SU-DHL-6 (cell line): ENCODE results near the gene ARFGEF3.

Experiments used
- H2AFZ ChIP-seq: fragments of 200-600 bp; sonication (generic); 2 replicates; pipeline ENCODE4 v1.6.1; 2014; ENCODE audit warnings: low read depth, mild to moderate bottlenecking, moderate library complexity, mixed read lengths, antibody characterized with exemption, low read length; ENCODE audit not compliant: severe bottlenecking
- H3F3A ChIP-seq: fragments of 200-600 bp; shearing (Covaris generic); 2 replicates; pipeline ENCODE4 v1.6.0; 2016; ENCODE audit warnings: antibody characterized with exemption, mild to moderate bottlenecking; ENCODE audit not compliant: insufficient read depth
- H3K27ac ChIP-seq: fragments of 200-600 bp; sonication (generic); 2 replicates; pipeline ENCODE4 v1.5.1; 2016; ENCODE audit warnings: low read depth, mild to moderate bottlenecking, low read length, moderate library complexity, mixed read lengths
- H3K27me3 ChIP-seq: fragments of 200-600 bp; sonication (generic), shearing (Covaris generic); 2 replicates; pipeline ENCODE4 v1.6.0; 2014; ENCODE audit warnings: mild to moderate bottlenecking, low read length
- H3K36me3 ChIP-seq: fragments of 200-600 bp; sonication (generic); 2 replicates; pipeline ENCODE4 v1.6.1; 2014; ENCODE audit warnings: mild to moderate bottlenecking, low read length, mixed read lengths
- H3K4me2 ChIP-seq: fragments of 300-600, 200-600 bp; shearing (Covaris generic), sonication (generic); 2 replicates; pipeline ENCODE4 v1.6.0; 2014; ENCODE audit warnings: low read length, low read depth, mild to moderate bottlenecking; ENCODE audit not compliant: poor library complexity, severe bottlenecking
- H3K4me3 ChIP-seq: fragments of 200-600 bp; sonication (generic); 2 replicates; pipeline ENCODE4 v1.5.1; 2014; ENCODE audit warnings: antibody characterized with exemption, low read length, mild to moderate bottlenecking, mixed read lengths; ENCODE audit not compliant: insufficient read depth, poor library complexity, severe bottlenecking
- H3K79me2 ChIP-seq: fragments of 200-600 bp; sonication (generic); 2 replicates; pipeline ENCODE4 v1.6.1; 2014; ENCODE audit warnings: mild to moderate bottlenecking, low read length, moderate library complexity; ENCODE audit not compliant: insufficient read depth
- H3K9ac ChIP-seq: fragments of 200-600 bp; sonication (generic); 2 replicates; pipeline ENCODE4 v1.7.0; 2014; ENCODE audit warnings: mild to moderate bottlenecking, low read length
- H3K9me2 ChIP-seq: fragments of 200-600 bp; sonication (generic); replicated peaks from 2 replicates; pipeline ENCODE4 v1.6.1; 2014; ENCODE audit warnings: low read length; ENCODE audit not compliant: insufficient read depth
- H3K9me3 ChIP-seq: fragments of 200-600 bp; sonication (generic); 2 replicates; pipeline ENCODE4 v1.6.1; 2014; ENCODE audit warnings: low read length, mixed read lengths; ENCODE audit not compliant: insufficient read depth
- H4K20me1 ChIP-seq: fragments of 200-600 bp; sonication (generic); 2 replicates; pipeline ENCODE4 v1.6.1; 2014; ENCODE audit warnings: low read depth, mild to moderate bottlenecking, antibody characterized with exemption, low read length, moderate library complexity, mixed read lengths
- CTCF ChIP-seq: fragments of 200-600 bp; sonication (generic); IDR thresholded peaks from one replicate; pipeline ENCODE4 v1.5.1; 2017; ENCODE audit warnings: antibody characterized with exemption, mild to moderate bottlenecking, low read length, moderate library complexity; ENCODE audit not compliant: insufficient read depth, poor library complexity, severe bottlenecking
- EZH2phosphoT487 ChIP-seq: fragments of 200-600 bp; sonication (generic), shearing (Covaris generic); conservative IDR thresholded peaks from 2 replicates; pipeline ENCODE4 v1.6.1; 2018; ENCODE audit warnings: mild to moderate bottlenecking, antibody characterized with exemption, low read length, moderate library complexity, mixed read lengths

ARFGEF3 gene

GRCh38 chr6:138291036-138291848 is 129.5 kb downstream of the ARFGEF3 start:
- H3F3A ChIP-seq, result no peaks in the 10 kb centered on the region
- no peak overlapping the region for H3K4me2 ChIP-seq
- H3K79me2 ChIP-seq, result no peaks in the 10 kb centered on the region
- no peaks in the 10 kb centered on the region for H4K20me1 ChIP-seq
- H2AFZ ChIP-seq, result no peak overlapping the region
- no peak overlapping the region for H3K9ac ChIP-seq
- H3K4me3 ChIP-seq, result no peak overlapping the region
- H3K27ac ChIP-seq, result no peak overlapping the region
- H3K9me2 ChIP-seq, result no peaks in the 10 kb centered on the region
- H3K36me3 ChIP-seq, result no peaks in the 10 kb centered on the region
- TF ChIP-seq EZH2phosphoT487 (no peak), CTCF (no peak)
- H3K27me3 ChIP-seq, result no peaks in the 10 kb centered on the region
- no peaks in the 10 kb centered on the region for H3K9me3 ChIP-seq

- H3K9me2 ChIP-seq, result no peaks in the 10 kb centered on the region
- no peaks in the 10 kb centered on the region for H3K36me3 ChIP-seq
- H3K4me3 ChIP-seq, result no peak overlapping the region
- no peaks in the 10 kb centered on the region for H4K20me1 ChIP-seq
- no peaks in the 10 kb centered on the region for H3K27me3 ChIP-seq
- no peaks in the 10 kb centered on the region for H3K9me3 ChIP-seq
- no peak overlapping the region for H3K9ac ChIP-seq
- no peak overlapping the region for H2AFZ ChIP-seq
- TF ChIP-seq EZH2phosphoT487 (no peak), CTCF (no peak)
- no peaks in the 10 kb centered on the region for H3K79me2 ChIP-seq
- H3K27ac ChIP-seq, result no peak overlapping the region
- no peaks in the 10 kb centered on the region for H3F3A ChIP-seq
- H3K4me2 ChIP-seq, result no peak overlapping the region
Observed at GRCh38 chr6:138291849-138292181, 130.1 kb downstream of the ARFGEF3 start.

GRCh38 chr6:138292482-138292881 is 130.7 kb downstream of the ARFGEF3 start:
- H3F3A ChIP-seq, result no peaks in the 10 kb centered on the region
- TF ChIP-seq EZH2phosphoT487 (no peak), CTCF (no peak)
- no peaks in the 10 kb centered on the region for H3K27me3 ChIP-seq
- H3K4me3 ChIP-seq, result no peak overlapping the region
- no peak overlapping the region for H3K9ac ChIP-seq
- no peak overlapping the region for H2AFZ ChIP-seq
- H4K20me1 ChIP-seq, result no peaks in the 10 kb centered on the region
- H3K9me2 ChIP-seq, result no peaks in the 10 kb centered on the region
- H3K79me2 ChIP-seq, result no peaks in the 10 kb centered on the region
- H3K4me2 ChIP-seq, result no peak overlapping the region
- no peaks in the 10 kb centered on the region for H3K9me3 ChIP-seq
- H3K27ac ChIP-seq, result no peak overlapping the region
- no peaks in the 10 kb centered on the region for H3K36me3 ChIP-seq
